Measurements from ENCODE around the gene C17orf50. TPM values are rescaled to one million over a fixed set of nuclear protein-coding genes. Genes with fewer than 3 reads are reported as not detected.

C17orf50 gene
- total RNA-seq, 4 donors from 2014 or later: not detected

- TF ChIP-seq POLR2A (IDR thresholded peaks at IDR 0.05): no peak
- TF ChIP-seq EP300 (IDR thresholded peaks at IDR 0.05): no peak
- TF ChIP-seq, protein P1, sequence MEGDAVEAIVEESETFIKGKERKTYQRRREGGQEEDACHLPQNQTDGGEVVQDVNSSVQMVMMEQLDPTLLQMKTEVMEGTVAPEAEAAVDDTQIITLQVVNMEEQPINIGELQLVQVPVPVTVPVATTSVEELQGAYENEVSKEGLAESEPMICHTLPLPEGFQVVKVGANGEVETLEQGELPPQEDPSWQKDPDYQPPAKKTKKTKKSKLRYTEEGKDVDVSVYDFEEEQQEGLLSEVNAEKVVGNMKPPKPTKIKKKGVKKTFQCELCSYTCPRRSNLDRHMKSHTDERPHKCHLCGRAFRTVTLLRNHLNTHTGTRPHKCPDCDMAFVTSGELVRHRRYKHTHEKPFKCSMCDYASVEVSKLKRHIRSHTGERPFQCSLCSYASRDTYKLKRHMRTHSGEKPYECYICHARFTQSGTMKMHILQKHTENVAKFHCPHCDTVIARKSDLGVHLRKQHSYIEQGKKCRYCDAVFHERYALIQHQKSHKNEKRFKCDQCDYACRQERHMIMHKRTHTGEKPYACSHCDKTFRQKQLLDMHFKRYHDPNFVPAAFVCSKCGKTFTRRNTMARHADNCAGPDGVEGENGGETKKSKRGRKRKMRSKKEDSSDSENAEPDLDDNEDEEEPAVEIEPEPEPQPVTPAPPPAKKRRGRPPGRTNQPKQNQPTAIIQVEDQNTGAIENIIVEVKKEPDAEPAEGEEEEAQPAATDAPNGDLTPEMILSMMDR (IDR thresholded peaks at IDR 0.05): no peak
- H3K36me3 ChIP-seq: peaks cover 0 to 66% (median under 1%) of the 10 kb centered on the region in 3 donors
- H3K27ac ChIP-seq: peak overlapping the region in 3 of 4 donors; percentile 32 to 78 (median 74)
- DNase-seq (ENCODE audit: low spot score in 2 of 2): no peak
- H3K9me3 ChIP-seq: no peaks in the 10 kb centered on the region
- H3K27me3 ChIP-seq: no peaks in the 10 kb centered on the region
- H3K4me1 ChIP-seq: peaks cover 0 to 66% (median 10%) of the 10 kb centered on the region in 4 donors
- WGBS, 2 donors: 64 to 67% methylated on average over 3 of the region's 3 CpGs
- H3K4me3 ChIP-seq: no peak overlapping the region
These were observed 44.5 kb upstream of the C17orf50 start for GRCh38 chr17:35716173-35716572.

- no peaks in the 10 kb centered on the region for H3K9me3 ChIP-seq
- no peaks in the 10 kb centered on the region for H3K27me3 ChIP-seq
- H3K36me3 ChIP-seq: peaks cover 0 to 65% (median 0%) of the 10 kb centered on the region in 3 donors
- peaks cover 0 to 61% (median 10%) of the 10 kb centered on the region in 4 donors for H3K4me1 ChIP-seq
- peak overlapping the region; percentile 6 to 78 (median 55) for H3K27ac ChIP-seq
- TF ChIP-seq EP300 (IDR thresholded peaks at IDR 0.05): peak; percentile 54 to 87
- TF ChIP-seq, protein P1 (IDR thresholded peaks at IDR 0.05): no peak
- WGBS, 2 donors: 52 to 64% methylated on average over 4 of the region's 4 CpGs
- H3K4me3 ChIP-seq: no peak overlapping the region
- DNase-seq (ENCODE audit: low spot score in 2 of 2): peak in 1 of 2 donors; percentile 46
These were observed 43.7 kb upstream of the C17orf50 start for GRCh38 chr17:35716897-35717465.

- Histone ChIP-seq H3K4me1 (peaks cover 0 to 56% (median 10%) of the 10 kb centered on the region in 4 donors), H3K9me3 (no peaks in the 10 kb centered on the region), H3K27me3 (no peaks in the 10 kb centered on the region), H3K27ac (peak overlapping the region in 3 of 4 donors; percentile 36 to 78 (median 74)), H3K36me3 (peaks cover 0 to 64% (median 0%) of the 10 kb centered on the region in 3 donors), H3K4me3 (no peak overlapping the region)
- 52 to 65% methylated on average over 2 of the region's 2 CpGs for whole genome bisulfite sequencing, 2 donors
- no peak for DNase-seq (ENCODE audit: low spot score in 2 of 2)
- TF ChIP-seq, protein P1 (IDR thresholded peaks at IDR 0.05): no peak
- TF ChIP-seq POLR2A (IDR thresholded peaks at IDR 0.05) (no peak), EP300 (IDR thresholded peaks at IDR 0.05) (no peak)
These were observed 43.2 kb upstream of the C17orf50 start for GRCh38 chr17:35717475-35717874.

DNA sequence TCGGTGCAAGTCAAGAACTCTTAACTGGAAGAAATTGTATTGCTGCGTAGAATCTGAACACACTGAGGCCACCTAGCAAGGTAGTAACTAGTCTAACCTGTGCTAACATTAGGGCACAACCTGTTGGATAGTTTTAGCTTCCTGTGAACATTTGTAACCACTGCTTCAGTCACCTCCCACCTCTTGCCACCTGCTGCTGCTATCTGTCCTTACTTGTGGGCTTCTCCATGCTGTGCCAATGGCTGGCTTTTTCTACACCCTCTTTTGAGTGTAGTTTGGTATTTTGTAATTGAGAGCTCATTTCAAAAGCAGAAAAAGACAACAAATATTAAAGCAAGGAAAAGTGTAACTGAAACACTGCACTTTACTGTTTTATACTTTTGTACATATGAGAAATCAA lies 37.0 kb upstream of the C17orf50 start:
- H3K27ac ChIP-seq: no peak overlapping the region
- DNase-seq (ENCODE audit: low spot score in 2 of 2): no peak
- H3K9me3 ChIP-seq: no peaks in the 10 kb centered on the region
- no peak overlapping the region for H3K4me3 ChIP-seq
- no peaks in the 10 kb centered on the region for H3K27me3 ChIP-seq
- peaks cover 0 to 26% (median 9%) of the 10 kb centered on the region in 4 donors for H3K4me1 ChIP-seq
- TF ChIP-seq, protein P1 (IDR thresholded peaks at IDR 0.05): no peak
- no peak for TF ChIP-seq POLR2A (IDR thresholded peaks at IDR 0.05)
- TF ChIP-seq EP300 (IDR thresholded peaks at IDR 0.05): no peak
- H3K36me3 ChIP-seq: peaks cover 0 to 52% (median 20%) of the 10 kb centered on the region in 3 donors
- WGBS, 2 donors: 97 to 100% methylated on average over 2 of the region's 2 CpGs

GRCh38 chr17:35725058-35725457 lies 35.6 kb upstream of the C17orf50 start:
- Histone ChIP-seq H3K27ac (no peak overlapping the region), H3K4me3 (no peak overlapping the region), H3K9me3 (no peaks in the 10 kb centered on the region), H3K4me1 (peaks cover 0 to 26% (median 9%) of the 10 kb centered on the region in 4 donors), H3K36me3 (peaks cover 0 to 43% (median 20%) of the 10 kb centered on the region in 3 donors), H3K27me3 (no peaks in the 10 kb centered on the region)
- TF ChIP-seq, protein P1 (IDR thresholded peaks at IDR 0.05): no peak
- no peak for TF ChIP-seq POLR2A (IDR thresholded peaks at IDR 0.05)
- TF ChIP-seq EP300 (IDR thresholded peaks at IDR 0.05): no peak
- WGBS, 2 donors: 87 to 88% methylated on average over 4 of the region's 4 CpGs
- no peak for DNase-seq (ENCODE audit: low spot score in 2 of 2)

All from tibial nerve (tissue), 4 donors.